HFFc6 (cell line): ENCODE measurements around the gene CIB2. TPM values are rescaled to one million over a fixed set of nuclear protein-coding genes. Genes with fewer than 3 reads are reported as not detected.

Experiments
- DNase-seq: peaks from one replicate; pipeline ENCODE4 v3.0.0-alpha.2; 2018
- H3K27ac Mint-ChIP-seq: 2 replicates; pipeline ENCODE4 v1.8.0; 2020; ENCODE audit warnings: mild to moderate bottlenecking, mixed read lengths
- H3K27me3 Mint-ChIP-seq: 2 replicates; pipeline ENCODE4 v1.8.0; 2021; ENCODE audit warnings: mild to moderate bottlenecking, moderate library complexity, mixed read lengths; ENCODE audit not compliant: insufficient read depth
- H3K36me3 Mint-ChIP-seq: 2 replicates; pipeline ENCODE4 v1.8.0; 2021; ENCODE audit warnings: low read depth, mixed read lengths
- H3K4me1 Mint-ChIP-seq: 2 replicates; pipeline ENCODE4 v1.8.0; 2020; ENCODE audit warnings: low read depth, mixed read lengths
- H3K4me3 Mint-ChIP-seq: 2 replicates; pipeline ENCODE4 v1.8.0; 2020; ENCODE audit warnings: mild to moderate bottlenecking, moderate library complexity, mixed read lengths
- H3K9me3 Mint-ChIP-seq: 2 replicates; pipeline ENCODE4 v1.8.0; 2020; ENCODE audit warnings: mild to moderate bottlenecking, mixed read lengths
- CTCF ChIP-seq: fragments of 200-600 bp; sonication (generic); IDR thresholded peaks from 2 replicates; pipeline ENCODE4 v1.5.0; 2021; ENCODE audit warnings: antibody characterized with exemption, mild to moderate bottlenecking
- total RNA-seq, 6 experiments: library from RNA; stranded (reverse); fragmentation: NEBNext Ultra II Directional; extraction: Animal tissue kit (Norgen Biotek cat#: 25700); gene quantifications; 2 replicates in 1 of 6; 3 replicates in 5 of 6; pipeline ENCODE4 v1.2.3, GENCODE V29; 2021

CIB2 gene
- total RNA-seq, 6 experiments from 2014 or later: 1.3 to 1.8 (median 1.4) TPM

- no peaks in the 10 kb centered on the region for H3K9me3 Mint-ChIP-seq
- peaks cover 6% of the 10 kb centered on the region for H3K36me3 Mint-ChIP-seq
- no peak for DNase-seq
- TF ChIP-seq CTCF: no peak
- H3K27me3 Mint-ChIP-seq: no peaks in the 10 kb centered on the region; the same call in none of the 2 replicates
- no peaks in the 10 kb centered on the region for H3K4me1 Mint-ChIP-seq
- H3K27ac Mint-ChIP-seq: no peak overlapping the region
- H3K4me3 Mint-ChIP-seq: no peak overlapping the region
These were observed 44.1 kb upstream of the CIB2 start for GRCh38 chr15:78175330-78175729.

GRCh38 chr15:78174401-78174800 lies 43.2 kb upstream of the CIB2 start:
- H3K27ac Mint-ChIP-seq: no peak overlapping the region
- DNase-seq: no peak
- no peaks in the 10 kb centered on the region for H3K4me1 Mint-ChIP-seq
- no peak for TF ChIP-seq CTCF
- H3K36me3 Mint-ChIP-seq: peaks cover 6% of the 10 kb centered on the region
- no peak overlapping the region for H3K4me3 Mint-ChIP-seq
- no peaks in the 10 kb centered on the region; the same call in 1 of the 2 replicates for H3K27me3 Mint-ChIP-seq
- H3K9me3 Mint-ChIP-seq: no peaks in the 10 kb centered on the region

DNA sequence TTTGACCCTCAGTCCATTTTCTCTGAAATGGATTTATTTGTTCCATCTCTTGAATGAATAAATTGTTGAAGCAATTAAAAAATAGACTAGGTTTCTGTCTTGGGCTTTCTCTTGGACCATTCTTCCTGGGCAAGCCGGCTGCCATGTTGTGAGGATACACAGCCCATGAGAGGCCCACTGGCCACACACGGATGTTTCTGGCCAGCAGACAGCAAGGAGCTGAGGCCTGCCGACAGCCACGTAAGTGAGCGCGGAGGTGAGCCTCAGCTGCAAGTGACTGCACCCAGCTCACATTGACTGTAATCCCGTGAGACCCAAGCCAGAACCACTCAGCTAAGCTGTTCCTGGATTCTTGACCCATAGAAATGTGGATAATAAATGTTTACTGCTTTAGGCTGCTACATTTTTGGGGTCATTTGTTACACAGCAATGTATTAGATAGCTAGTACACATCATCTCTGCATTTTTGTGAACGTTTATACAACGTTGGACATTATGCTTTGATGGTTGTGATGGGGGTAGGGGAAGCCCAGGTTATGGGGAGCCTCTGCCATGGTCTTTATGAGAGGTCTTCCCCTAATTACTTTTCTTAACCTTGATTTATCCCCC lies 40.7 kb upstream of the CIB2 start:
- no peak for DNase-seq
- TF ChIP-seq CTCF: no peak
- H3K36me3 Mint-ChIP-seq: peaks cover 12% of the 10 kb centered on the region
- H3K9me3 Mint-ChIP-seq: no peaks in the 10 kb centered on the region
- H3K27ac Mint-ChIP-seq: no peak overlapping the region
- H3K4me1 Mint-ChIP-seq: no peaks in the 10 kb centered on the region
- no peaks in the 10 kb centered on the region; the same call in 1 of the 2 replicates for H3K27me3 Mint-ChIP-seq
- no peak overlapping the region for H3K4me3 Mint-ChIP-seq

DNA sequence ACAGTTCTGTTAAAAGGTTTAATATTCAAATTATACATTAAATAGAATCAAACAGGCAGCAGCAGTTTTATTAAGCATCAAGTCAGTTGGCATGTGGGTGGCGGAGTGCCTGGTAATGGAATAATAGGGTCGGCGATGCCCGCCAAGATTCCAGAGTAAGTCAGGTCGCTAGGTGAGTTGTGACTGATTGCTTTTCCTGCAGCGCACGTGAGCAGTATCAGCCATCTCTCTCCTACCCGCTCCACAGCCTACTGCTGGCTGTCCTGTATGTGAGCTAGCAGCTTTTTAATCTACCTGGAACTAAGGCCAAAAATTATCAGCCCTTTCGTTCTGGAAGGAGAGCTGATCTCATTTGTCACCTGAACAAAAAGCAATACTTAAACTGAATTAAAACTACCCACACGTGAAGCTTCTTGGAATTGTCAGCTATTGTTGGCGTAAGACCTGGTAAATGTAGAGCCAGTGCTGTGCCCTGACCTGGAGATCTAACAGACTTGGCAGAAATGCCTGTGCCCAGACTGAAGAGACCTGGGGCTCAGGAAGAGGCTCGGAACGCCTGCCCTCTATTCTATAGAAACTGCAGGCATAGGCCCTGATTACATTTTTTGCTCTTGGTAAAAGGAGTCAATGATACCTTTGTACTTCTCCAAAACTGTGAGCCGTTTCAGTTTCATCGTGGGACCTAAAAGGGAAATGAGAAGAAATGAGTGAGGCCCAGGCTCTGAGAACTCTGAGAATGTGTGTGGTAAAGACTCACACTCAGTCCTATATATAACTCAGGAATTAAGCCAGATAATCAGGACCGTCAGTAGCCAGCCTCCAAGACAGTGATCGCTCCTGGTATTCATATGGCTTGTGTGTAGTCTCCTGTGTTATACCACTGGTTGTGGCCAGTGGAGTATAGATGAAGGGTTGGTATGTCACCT lies 39.9 kb upstream of the CIB2 start:
- no peaks in the 10 kb centered on the region; the same call in 1 of the 2 replicates for H3K27me3 Mint-ChIP-seq
- H3K9me3 Mint-ChIP-seq: no peaks in the 10 kb centered on the region
- H3K36me3 Mint-ChIP-seq: peaks cover 15% of the 10 kb centered on the region
- no peak overlapping the region for H3K27ac Mint-ChIP-seq
- no peaks in the 10 kb centered on the region for H3K4me1 Mint-ChIP-seq
- DNase-seq: no peak
- TF ChIP-seq CTCF: no peak
- H3K4me3 Mint-ChIP-seq: no peak overlapping the region

DNA sequence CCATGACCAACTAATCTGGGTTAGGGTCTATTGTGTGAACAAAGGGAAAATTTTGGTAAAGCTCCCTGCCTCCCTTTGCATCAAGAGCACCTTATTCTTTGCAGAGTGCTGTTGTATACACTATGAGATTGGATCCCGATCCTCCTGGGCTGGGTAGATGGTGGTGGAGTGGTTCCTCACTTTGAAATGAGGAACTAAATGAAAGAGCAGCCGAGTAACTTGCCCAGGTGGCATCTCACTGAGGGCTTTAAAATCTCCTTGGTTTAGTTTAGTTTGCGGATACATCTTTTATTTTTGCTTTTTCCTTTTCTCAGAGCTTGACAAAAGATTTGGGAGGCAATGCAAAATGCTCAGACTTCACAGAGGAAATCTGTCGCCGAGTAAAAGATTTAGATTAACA lies 37.4 kb upstream of the CIB2 start:
- H3K27me3 Mint-ChIP-seq: no peaks in the 10 kb centered on the region
- no peaks in the 10 kb centered on the region for H3K4me1 Mint-ChIP-seq
- H3K4me3 Mint-ChIP-seq: no peak overlapping the region
- no peaks in the 10 kb centered on the region for H3K9me3 Mint-ChIP-seq
- peaks cover 25% of the 10 kb centered on the region for H3K36me3 Mint-ChIP-seq
- no peak for TF ChIP-seq CTCF
- no peak overlapping the region for H3K27ac Mint-ChIP-seq
- no peak for DNase-seq
